HUES48 (cell line): ENCODE data around the gene TLCD1.
"Not testable (repeated sequence)": the region's sequence is repeated elsewhere in the genome, so short reads cannot be mapped to it uniquely, and the experiment has no call there.

Experiments used
- H3K27ac ChIP-seq: one replicate; pipeline ENCODE4 v1.7.0; 2013; ENCODE audit warnings: low read depth, low read length, inconsistent platforms
- H3K27me3 ChIP-seq: 2 replicates; pipeline ENCODE4 v1.6.1; 2013; ENCODE audit warnings: mild to moderate bottlenecking, low read length; ENCODE audit not compliant: control insufficient read depth, insufficient read depth
- H3K36me3 ChIP-seq: 2 replicates; pipeline ENCODE4 v1.6.1; 2013; ENCODE audit warnings: low read length; ENCODE audit not compliant: control insufficient read depth, insufficient read depth
- H3K4me1 ChIP-seq: 2 replicates; pipeline ENCODE4 v1.6.1; 2013; ENCODE audit warnings: mild to moderate bottlenecking, low read length; ENCODE audit not compliant: control insufficient read depth, insufficient read depth
- H3K4me3 ChIP-seq: 2 replicates; pipeline ENCODE4 v1.5.1; 2013; ENCODE audit warnings: mild to moderate bottlenecking, low read depth, low read length
- H3K9ac ChIP-seq: 2 replicates; pipeline ENCODE4 v1.6.1; 2013; ENCODE audit warnings: mild to moderate bottlenecking, low read depth, low read length, moderate library complexity
- H3K9me3 ChIP-seq: 2 replicates; pipeline ENCODE4 v1.6.1; 2013; ENCODE audit warnings: low read length; ENCODE audit not compliant: control insufficient read depth, insufficient read depth

The TLCD1 gene

DNA sequence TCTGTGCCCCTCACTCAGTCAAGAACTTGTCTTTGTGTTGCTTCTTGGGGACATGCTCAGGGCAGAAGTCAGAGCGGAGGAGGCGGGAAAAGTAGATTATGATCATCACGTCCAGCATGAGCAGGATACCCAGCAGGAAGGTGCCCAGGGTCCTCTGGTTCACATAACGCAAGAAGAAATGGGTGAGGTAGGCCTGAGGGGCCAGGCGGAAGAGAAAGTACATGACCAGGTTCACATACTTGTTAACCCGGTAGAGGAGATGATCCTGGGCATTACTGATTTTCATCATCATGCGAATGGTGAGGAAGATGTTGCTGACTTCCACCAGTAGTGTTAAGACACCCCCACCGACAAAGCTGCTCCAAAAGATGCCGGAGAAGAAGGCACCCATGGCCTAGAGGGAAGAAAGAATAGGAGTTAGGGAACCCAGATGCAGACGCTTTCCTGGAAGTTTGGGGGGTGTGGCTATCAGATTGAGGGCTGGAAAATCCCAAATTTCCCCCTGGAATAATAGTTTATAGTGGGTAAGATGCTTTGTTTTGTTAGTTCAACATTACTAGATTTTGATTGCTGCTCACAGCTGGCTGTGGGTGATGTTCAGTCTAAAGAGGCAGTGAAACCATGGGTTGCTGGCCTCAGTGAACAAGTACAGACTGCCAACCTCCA is 1.4 kb downstream of the TLCD1 start:
- H3K27me3 ChIP-seq = no peaks in the 10 kb centered on the region
- peak overlapping the region; percentile 96 for H3K9ac ChIP-seq
- peak overlapping the region; percentile 99 for H3K27ac ChIP-seq
- peak overlapping the region; percentile 80 for H3K4me3 ChIP-seq
- H3K4me1 ChIP-seq = peaks cover 27% of the 10 kb centered on the region
- no peaks in the 10 kb centered on the region for H3K9me3 ChIP-seq
- H3K36me3 ChIP-seq = peaks cover 45% of the 10 kb centered on the region

DNA sequence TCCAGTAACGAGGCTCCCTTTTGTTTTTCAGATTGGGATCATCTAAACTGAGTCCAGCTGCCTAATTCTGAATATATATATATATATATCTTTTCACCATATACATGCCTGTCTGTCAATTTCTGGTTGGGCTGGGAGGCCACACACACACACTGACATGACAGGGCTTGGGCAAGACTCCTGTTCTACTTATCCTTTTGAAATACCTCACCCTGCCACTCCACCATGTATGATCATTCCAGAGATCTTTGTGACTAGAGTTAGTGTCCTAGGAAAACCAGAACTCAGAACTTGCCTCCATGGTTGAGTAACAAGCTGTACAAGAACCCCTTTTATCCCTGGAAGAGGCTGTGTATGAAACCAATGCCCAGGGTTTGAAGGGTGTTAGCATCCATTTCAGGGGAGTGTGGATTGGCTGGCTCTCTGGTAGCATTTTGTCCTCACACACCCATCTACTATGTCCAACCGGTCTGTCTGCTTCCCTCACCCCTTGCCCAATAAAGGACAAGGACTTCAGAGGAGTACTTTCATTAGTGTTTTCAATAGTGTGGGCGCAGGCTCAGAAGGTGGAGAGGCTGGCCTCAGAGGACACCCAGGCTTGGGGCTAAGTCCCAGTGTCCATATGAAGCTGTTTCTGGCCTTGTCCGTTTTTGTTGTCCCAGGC is 2.1 kb downstream of the TLCD1 start:
- 0 out of 2 replicates have a peak overlapping the region, but pooled peaks have one; percentile 96 for H3K9ac ChIP-seq

DNA sequence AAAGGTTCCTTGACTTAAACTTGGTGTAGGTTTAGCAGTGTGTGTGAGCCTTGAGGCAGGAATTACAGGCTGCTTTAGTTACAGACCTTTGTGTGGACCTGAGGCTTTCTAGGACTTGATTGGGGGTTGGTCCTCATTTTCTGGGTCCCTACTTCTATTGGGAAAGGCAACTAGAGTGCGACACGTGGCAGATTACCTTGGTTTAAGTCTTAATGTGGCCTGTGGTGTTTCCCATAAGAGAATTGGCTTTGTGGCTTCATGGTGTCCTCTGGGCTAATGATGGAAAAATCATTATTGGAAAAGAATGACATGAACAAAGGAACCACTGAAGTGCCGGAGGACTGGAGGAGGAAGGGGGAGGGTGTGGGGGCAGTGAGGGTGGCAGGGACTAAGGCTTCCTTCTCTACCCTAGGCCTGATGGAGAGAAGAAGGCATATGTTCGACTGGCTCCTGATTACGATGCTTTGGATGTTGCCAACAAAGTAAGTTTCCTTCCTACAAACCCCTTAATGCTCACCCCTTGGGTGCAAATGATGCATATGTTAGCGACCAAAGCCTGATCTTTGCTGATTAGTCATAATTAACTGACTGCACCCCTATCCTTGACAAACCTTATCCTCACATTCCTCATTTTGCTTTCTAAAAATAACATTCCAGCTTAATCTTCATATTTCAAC is 2.7 kb downstream of the TLCD1 start:
- Histone ChIP-seq H3K4me1 (peaks cover 31% of the 10 kb centered on the region), H3K4me3 (peak overlapping the region; percentile 22; the same call in 1 of the 2 replicates), H3K9me3 (no peaks in the 10 kb centered on the region), H3K27ac (peak overlapping the region; percentile 4), H3K9ac (no peak overlapping the region), H3K27me3 (no peaks in the 10 kb centered on the region), H3K36me3 (peaks cover 45% of the 10 kb centered on the region)

More for the DNA sequence above, 2.1 kb downstream of the TLCD1 start:
- H3K27ac ChIP-seq = peak overlapping the region; percentile 99
- H3K36me3 ChIP-seq = peaks cover 45% of the 10 kb centered on the region
- H3K27me3 ChIP-seq, H3K9me3 ChIP-seq: not testable (repeated sequence)
- H3K4me3 ChIP-seq = peak overlapping the region; percentile 80; the same call in 1 of the 2 replicates
- H3K4me1 ChIP-seq = peaks cover 27% of the 10 kb centered on the region

DNA sequence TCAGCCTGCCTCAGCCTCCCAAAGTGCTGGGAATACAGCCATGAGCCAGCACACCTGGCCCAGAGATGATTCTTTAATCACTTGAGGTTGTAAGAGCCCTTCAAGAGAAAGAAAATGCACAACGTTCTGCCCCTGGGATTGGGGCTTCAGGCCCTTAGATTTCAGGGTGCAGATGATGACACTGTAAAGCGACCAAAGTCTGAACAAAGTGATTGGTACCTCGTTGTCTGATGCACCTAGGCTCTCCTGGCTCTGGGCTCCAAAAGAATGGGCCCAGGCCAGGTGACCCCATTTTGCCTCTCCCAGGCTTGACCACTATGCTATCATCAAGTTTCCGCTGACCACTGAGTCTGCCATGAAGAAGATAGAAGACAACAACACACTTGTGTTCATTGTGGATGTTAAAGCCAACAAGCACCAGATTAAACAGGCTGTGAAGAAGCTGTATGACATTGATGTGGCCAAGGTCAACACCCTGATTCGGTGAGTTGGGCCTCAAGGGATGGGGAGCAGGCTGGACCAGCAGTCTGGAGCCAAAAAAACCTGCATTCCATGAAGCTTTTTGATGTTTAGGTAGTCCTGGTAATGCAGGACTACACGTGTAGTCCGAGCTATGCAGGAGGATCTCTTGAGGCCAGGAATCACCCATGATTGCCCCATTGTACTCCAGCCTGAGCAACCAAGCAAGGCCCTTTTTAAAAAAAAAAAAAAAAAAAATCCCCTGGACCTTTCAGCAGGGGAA is 3.4 kb downstream of the TLCD1 start:
- no peak overlapping the region for H3K9ac ChIP-seq
- peaks cover 31% of the 10 kb centered on the region for H3K4me1 ChIP-seq
- H3K9me3 ChIP-seq = no peaks in the 10 kb centered on the region

DNA sequence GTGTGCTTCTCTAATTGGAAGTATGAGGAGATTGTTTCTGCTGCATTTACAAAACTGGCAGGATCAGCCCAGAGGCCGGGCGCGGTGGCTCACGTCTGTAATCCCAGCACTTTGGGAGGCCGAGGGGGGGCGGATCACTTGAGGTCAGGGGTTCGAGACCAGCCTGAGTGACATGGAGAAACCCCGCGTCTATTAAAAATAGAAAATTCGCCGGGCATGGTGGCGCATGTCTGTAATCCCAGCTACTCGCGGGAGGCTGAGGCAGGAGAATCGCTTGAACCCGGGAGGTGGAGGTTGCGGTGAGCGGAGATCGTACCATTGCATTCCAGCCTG is 5.1 kb downstream of the TLCD1 start:
- Histone ChIP-seq H3K9ac (peak overlapping the region; percentile 94), H3K4me1 (peaks cover 31% of the 10 kb centered on the region), H3K27ac (peak overlapping the region; percentile 98), H3K36me3 (peaks cover 48% of the 10 kb centered on the region), H3K4me3 (peak overlapping the region; percentile 85)
- not testable (repeated sequence) for H3K9me3 ChIP-seq, H3K27me3 ChIP-seq

More for the DNA sequence above, 3.4 kb downstream of the TLCD1 start:
- peaks cover 45% of the 10 kb centered on the region for H3K36me3 ChIP-seq
- H3K27ac ChIP-seq = peak overlapping the region; percentile 46
- H3K4me3 ChIP-seq = peak overlapping the region; percentile 22
- H3K27me3 ChIP-seq = no peaks in the 10 kb centered on the region

DNA sequence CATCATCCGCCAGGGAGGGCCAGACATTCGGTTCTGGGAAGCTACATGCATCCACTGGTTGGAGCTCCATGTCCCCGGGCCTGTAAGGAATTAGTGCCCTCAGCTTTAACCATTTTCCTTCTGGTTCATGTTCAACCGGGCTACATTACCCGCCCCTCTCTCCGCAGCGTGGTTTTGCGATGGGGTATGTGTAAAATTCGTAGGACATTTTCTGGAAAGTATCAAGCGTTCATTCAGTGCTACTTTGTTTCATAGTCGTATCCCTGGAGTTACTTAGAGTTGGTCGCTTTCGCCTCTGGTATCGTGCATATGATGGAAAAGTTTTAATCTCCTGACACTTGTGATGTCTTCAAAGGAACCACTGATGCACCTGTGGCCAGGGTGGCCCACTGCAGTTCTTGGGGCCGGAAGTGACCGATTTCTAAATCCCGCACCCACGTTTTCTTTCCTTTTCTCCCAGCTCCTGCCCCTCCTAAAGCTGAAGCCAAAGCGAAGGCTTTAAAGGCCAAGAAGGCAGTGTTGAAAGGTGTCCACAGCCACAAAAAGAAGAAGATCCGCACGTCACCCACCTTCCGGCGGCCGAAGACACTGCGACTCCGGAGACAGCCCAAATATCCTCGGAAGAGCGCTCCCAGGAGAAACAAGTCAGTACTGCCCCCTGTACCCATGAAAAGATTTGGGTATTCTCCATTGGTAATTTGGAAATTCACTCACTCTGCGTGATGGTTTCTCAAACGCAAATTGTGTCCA is 5.6 kb downstream of the TLCD1 start:
- H3K4me1 ChIP-seq = peaks cover 31% of the 10 kb centered on the region
- no peaks in the 10 kb centered on the region for H3K9me3 ChIP-seq
- H3K9ac ChIP-seq = peak overlapping the region; percentile 94
- H3K4me3 ChIP-seq = peak overlapping the region; percentile 85
- peaks cover 53% of the 10 kb centered on the region for H3K36me3 ChIP-seq
- no peaks in the 10 kb centered on the region for H3K27me3 ChIP-seq
- peak overlapping the region; percentile 98 for H3K27ac ChIP-seq

DNA sequence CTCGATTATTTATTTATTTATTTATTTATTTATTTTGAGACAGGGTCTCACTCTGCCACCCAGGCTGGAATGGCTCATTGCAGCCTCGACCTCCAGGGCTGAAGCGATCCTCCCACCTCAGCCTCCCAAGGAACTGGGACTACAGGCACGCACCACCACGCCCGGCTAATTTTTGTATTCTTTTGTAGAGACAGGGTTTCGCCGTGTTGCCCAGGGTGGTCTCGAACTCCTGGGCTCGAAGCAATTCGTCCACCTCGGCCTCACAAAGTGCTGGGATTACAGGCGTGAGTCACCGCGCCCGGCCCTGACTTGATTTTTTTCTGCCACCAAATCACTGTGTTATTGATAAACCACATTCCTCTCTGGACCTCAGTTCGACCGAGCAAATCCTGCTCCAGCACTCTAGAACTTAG is 7.0 kb downstream of the TLCD1 start:
- Histone ChIP-seq H3K27ac (peak overlapping the region; percentile 98), H3K4me1 (peaks cover 21% of the 10 kb centered on the region), H3K9ac (peak overlapping the region; percentile 73), H3K27me3 (no peaks in the 10 kb centered on the region), H3K4me3 (peak overlapping the region; percentile 85), H3K36me3 (peaks cover 56% of the 10 kb centered on the region), H3K9me3 (no peaks in the 10 kb centered on the region)

DNA sequence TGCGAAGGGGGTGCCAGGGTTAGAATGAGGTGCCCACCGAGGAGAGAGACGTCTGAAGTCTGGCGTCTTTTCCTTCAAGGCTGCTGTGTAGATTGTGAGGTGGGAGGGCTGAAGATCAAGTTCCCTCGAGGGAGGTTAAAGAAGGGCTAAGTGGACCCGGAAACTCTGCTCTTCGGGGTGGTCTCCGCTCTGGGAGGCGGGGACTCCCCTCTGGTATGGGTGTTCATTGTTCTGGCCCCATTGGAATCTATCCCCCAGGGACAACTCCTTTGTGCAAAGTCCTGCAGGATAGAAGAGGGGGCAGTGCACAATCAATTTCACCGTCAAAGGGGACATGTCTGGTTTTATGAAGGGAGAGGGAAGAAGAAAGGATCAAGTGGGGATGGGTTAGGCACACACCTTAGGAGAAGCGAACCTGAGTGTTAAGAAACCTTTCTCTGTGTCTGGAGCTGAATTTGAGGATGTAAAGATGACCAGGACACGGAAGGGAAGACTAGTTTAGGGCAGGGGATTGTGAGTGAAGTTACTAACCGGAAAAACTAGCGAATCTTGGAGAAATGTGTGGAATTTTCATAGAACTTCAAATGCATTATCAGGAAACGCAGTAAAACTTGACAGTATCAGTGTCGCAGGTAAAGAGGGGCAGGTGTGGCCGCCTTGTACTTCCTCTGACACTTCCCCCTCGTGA is 7.6 kb downstream of the TLCD1 start:
- Histone ChIP-seq H3K27ac (peak overlapping the region; percentile 98), H3K36me3 (peaks cover 55% of the 10 kb centered on the region), H3K27me3 (no peaks in the 10 kb centered on the region), H3K4me3 (peak overlapping the region; percentile 85), H3K4me1 (peaks cover 19% of the 10 kb centered on the region), H3K9ac (peak overlapping the region; percentile 67), H3K9me3 (no peaks in the 10 kb centered on the region)

DNA sequence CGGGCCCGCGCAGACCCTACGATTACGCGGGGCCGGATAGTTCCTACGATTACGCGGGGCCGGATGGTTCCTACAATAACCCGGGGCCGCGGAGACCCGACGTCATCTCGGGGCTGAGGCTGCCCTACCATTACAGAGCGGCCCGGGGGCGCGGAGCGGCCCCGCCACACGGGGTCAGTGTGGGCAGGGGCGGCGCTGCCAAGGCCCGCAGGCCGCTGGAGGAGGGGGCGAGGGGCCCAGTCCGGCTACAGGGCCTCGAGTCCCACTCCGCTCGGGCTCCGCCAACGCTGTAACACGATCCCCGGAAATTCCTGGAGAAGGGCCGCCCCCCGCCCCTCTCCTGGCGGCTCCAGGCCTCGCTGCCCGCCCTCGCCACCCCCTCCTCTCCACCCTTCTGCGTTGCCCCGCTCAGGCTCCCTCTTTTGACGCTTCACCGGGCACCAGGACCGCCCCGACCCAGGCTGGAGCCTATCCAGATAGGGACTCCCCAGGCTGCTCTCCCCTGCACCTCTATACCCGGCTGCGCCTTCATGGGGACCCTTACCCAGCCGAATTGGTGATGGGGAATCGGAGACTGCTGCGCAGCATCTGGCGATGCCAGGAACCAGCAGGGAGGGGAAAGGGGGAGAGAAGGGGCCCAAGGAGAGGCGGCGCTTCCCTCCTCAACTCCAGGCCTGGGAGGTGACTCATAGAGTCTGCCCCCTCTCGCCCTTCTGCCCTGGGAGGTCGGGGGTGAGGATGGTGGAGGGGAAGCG is 8.3 kb downstream of the TLCD1 start, which contains the start of gene RAB34:
RAB34 (minus strand) TSS at position 291 of the 755 bp plus-strand sequence. CDS start 602 bp downstream, outside the sequence.
- Histone ChIP-seq H3K9me3 (no peaks in the 10 kb centered on the region), H3K36me3 (peaks cover 53% of the 10 kb centered on the region), H3K27me3 (no peaks in the 10 kb centered on the region), H3K27ac (peak within 1 kb of the TSS; percentile 98), H3K4me1 (peaks cover 18% of the 10 kb centered on the region), H3K4me3 (peak within 1 kb of the TSS; percentile 85), H3K9ac (peak within 1 kb of the TSS; percentile 86)
